Tibial nerve (tissue), 3 donors: Measurements from ENCODE around the gene CA12.

ENCODE experiments used
- CTCF ChIP-seq, 5 experiments: fragments of 200-600 bp in 3 of 5; fragments of 450-650 bp in 2 of 5; sonication (generic) in 3 of 5; IDR thresholded peaks; one replicate each; pipeline ENCODE4 v1.5.1; 2016 to 2019; ENCODE audit warnings: antibody characterized with exemption in 5 of 5, mild to moderate bottlenecking in 3 of 5, moderate library complexity in 2 of 5
- POLR2A ChIP-seq, 2 donors: fragments of 450-650 bp; IDR thresholded peaks; one replicate each; pipeline ENCODE4 v1.6.1; 2017; ENCODE audit warnings: antibody characterized with exemption in 2 of 2, mild to moderate bottlenecking in 2 of 2, moderate library complexity in 2 of 2

GRCh38 chr15:63421433-63421832, 39.8 kb upstream of the CA12 start:
- TF ChIP-seq CTCF (IDR thresholded peaks at IDR 0.05) (no peak), POLR2A (IDR thresholded peaks at IDR 0.05) (no peak)
